Measurements from ENCODE around the gene RNF175.

GRCh38 chr4:153724606-153725005 is 35.2 kb downstream of the RNF175 start:
- TF ChIP-seq, protein P1, sequence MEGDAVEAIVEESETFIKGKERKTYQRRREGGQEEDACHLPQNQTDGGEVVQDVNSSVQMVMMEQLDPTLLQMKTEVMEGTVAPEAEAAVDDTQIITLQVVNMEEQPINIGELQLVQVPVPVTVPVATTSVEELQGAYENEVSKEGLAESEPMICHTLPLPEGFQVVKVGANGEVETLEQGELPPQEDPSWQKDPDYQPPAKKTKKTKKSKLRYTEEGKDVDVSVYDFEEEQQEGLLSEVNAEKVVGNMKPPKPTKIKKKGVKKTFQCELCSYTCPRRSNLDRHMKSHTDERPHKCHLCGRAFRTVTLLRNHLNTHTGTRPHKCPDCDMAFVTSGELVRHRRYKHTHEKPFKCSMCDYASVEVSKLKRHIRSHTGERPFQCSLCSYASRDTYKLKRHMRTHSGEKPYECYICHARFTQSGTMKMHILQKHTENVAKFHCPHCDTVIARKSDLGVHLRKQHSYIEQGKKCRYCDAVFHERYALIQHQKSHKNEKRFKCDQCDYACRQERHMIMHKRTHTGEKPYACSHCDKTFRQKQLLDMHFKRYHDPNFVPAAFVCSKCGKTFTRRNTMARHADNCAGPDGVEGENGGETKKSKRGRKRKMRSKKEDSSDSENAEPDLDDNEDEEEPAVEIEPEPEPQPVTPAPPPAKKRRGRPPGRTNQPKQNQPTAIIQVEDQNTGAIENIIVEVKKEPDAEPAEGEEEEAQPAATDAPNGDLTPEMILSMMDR (conservative IDR thresholded peaks at IDR 0.05) = no peak
- no peak for TF ChIP-seq EZH2 (IDR thresholded peaks at IDR 0.05; ENCODE audit: low read depth)
